ENCODE results near the gene FAM222B.

- TF ChIP-seq CTCF (IDR thresholded peaks at IDR 0.05) (no peak), POLR2A (IDR thresholded peaks at IDR 0.05) (no peak)
Observed at GRCh38 chr17:28865946-28866752, 23.6 kb upstream of the FAM222B start.
